Cerebellar cortex (tissue), 1 donor: Measurements from ENCODE around the gene DNM3.
A peak's percentile ranks its signal among the peaks of the same experiment; 100 is the strongest.
"Not testable (repeated sequence)": the region's sequence is repeated elsewhere in the genome, so short reads cannot be mapped to it uniquely, and the experiment has no call there.

Experiments
- DNase-seq: peaks from one replicate; pipeline ENCODE4 v3.0.0-alpha.2; 2015; ENCODE audit warnings: low spot score

The DNM3 gene

GRCh38 chr1:172024944-172025738 is 183.8 kb downstream of the DNM3 start:
- DNase-seq = not testable (repeated sequence)

- no peak for DNase-seq
These were observed 199.2 kb downstream of the DNM3 start for GRCh38 chr1:172040466-172040865.

- DNase-seq = no peak
These were observed 199.8 kb downstream of the DNM3 start for GRCh38 chr1:172041102-172041501.

- DNase-seq = peak; percentile 45
These were observed 200.4 kb downstream of the DNM3 start for GRCh38 chr1:172041742-172042141.

GRCh38 chr1:172043900-172044299 is 202.6 kb downstream of the DNM3 start:
- DNase-seq = no peak

GRCh38 chr1:172051898-172052297 is 210.6 kb downstream of the DNM3 start:
- no peak for DNase-seq

- DNase-seq = no peak
These were observed 212.9 kb downstream of the DNM3 start for GRCh38 chr1:172054172-172054571.

- not testable (repeated sequence) for DNase-seq
These were observed 214.6 kb downstream of the DNM3 start for GRCh38 chr1:172055816-172056419.

GRCh38 chr1:172068334-172068733 is 227.0 kb downstream of the DNM3 start:
- no peak for DNase-seq

- no peak for DNase-seq
These were observed 227.8 kb downstream of the DNM3 start for GRCh38 chr1:172069051-172069450.

GRCh38 chr1:172069534-172069933 is 228.2 kb downstream of the DNM3 start:
- no peak for DNase-seq

- DNase-seq = no peak
These were observed 228.8 kb downstream of the DNM3 start for GRCh38 chr1:172070055-172070454.

- no peak for DNase-seq
These were observed 230.4 kb downstream of the DNM3 start for GRCh38 chr1:172071746-172072145.

GRCh38 chr1:172079859-172080258 is 238.6 kb downstream of the DNM3 start:
- DNase-seq = not testable (repeated sequence)

- DNase-seq = no peak
These were observed 241.9 kb downstream of the DNM3 start for GRCh38 chr1:172083191-172083590.

- no peak for DNase-seq
These were observed 243.6 kb downstream of the DNM3 start for GRCh38 chr1:172084876-172085275.

GRCh38 chr1:172085317-172085716 is 244.0 kb downstream of the DNM3 start:
- DNase-seq = no peak

GRCh38 chr1:172086137-172086536 is 244.8 kb downstream of the DNM3 start:
- DNase-seq = no peak

- DNase-seq = no peak
These were observed 247.0 kb downstream of the DNM3 start for GRCh38 chr1:172088256-172088655.

- DNase-seq = peak; percentile 60
These were observed 248.6 kb downstream of the DNM3 start for GRCh38 chr1:172089768-172090510.

- DNase-seq = no peak
These were observed 249.2 kb downstream of the DNM3 start for GRCh38 chr1:172090511-172090817.

- no peak for DNase-seq
These were observed 254.5 kb downstream of the DNM3 start for GRCh38 chr1:172095846-172096245.

GRCh38 chr1:172105230-172105629 is 263.9 kb downstream of the DNM3 start:
- DNase-seq = peak; percentile 66
